MM.1S (cell line): ENCODE measurements around the gene ZNRF3.

Source experiments
- DNase-seq: peaks from one replicate; pipeline ENCODE4 v3.0.0-alpha.2; 2015
- H2AFZ ChIP-seq: fragments of 300-600 bp; sonication (generic); 2 replicates; pipeline ENCODE4 v1.6.0; 2016; ENCODE audit warnings: antibody characterized with exemption, low read length
- H3F3A ChIP-seq: fragments of 300-600 bp; sonication (generic); 2 replicates; pipeline ENCODE4 v1.6.1; 2016; ENCODE audit warnings: mild to moderate bottlenecking, antibody characterized with exemption, low read length, moderate library complexity, mixed read lengths; ENCODE audit not compliant: insufficient read depth
- H3K27ac ChIP-seq: fragments of 300-600 bp; sonication (generic); 2 replicates; pipeline ENCODE4 v1.5.1; 2016; ENCODE audit warnings: mild to moderate bottlenecking, low read length
- H3K27me3 ChIP-seq: fragments of 300-600 bp; sonication (generic); replicated peaks from 2 replicates; pipeline ENCODE4 v1.6.0; 2016; ENCODE audit warnings: low read length; ENCODE audit not compliant: insufficient read depth
- H3K36me3 ChIP-seq: fragments of 300-600 bp; sonication (generic); replicated peaks from 2 replicates; pipeline ENCODE4 v1.6.1; 2016; ENCODE audit warnings: mild to moderate bottlenecking, low read length, mixed read lengths; ENCODE audit not compliant: insufficient read depth
- H3K4me1 ChIP-seq: fragments of 300-600 bp; sonication (generic); 2 replicates; pipeline ENCODE4 v1.6.1; 2016; ENCODE audit warnings: low read length, mixed read lengths
- H3K4me2 ChIP-seq: fragments of 300-600 bp; sonication (generic); 2 replicates; pipeline ENCODE4 v1.6.0; 2016; ENCODE audit warnings: low read depth, low read length
- H3K4me3 ChIP-seq: fragments of 300-600 bp; sonication (generic); 2 replicates; pipeline ENCODE4 v1.5.1; 2016; ENCODE audit warnings: low read length, mixed read lengths
- H3K79me2 ChIP-seq: fragments of 300-600 bp; sonication (generic); 2 replicates; pipeline ENCODE4 v1.6.1; 2016; ENCODE audit warnings: mixed run types, low read length, mixed read lengths
- H3K9ac ChIP-seq: fragments of 300-600 bp; sonication (generic); 2 replicates; pipeline ENCODE4 v1.6.1; 2016; ENCODE audit warnings: low read length, mixed read lengths
- H3K9me2 ChIP-seq: fragments of 300-600 bp; sonication (generic); replicated peaks from 2 replicates; pipeline ENCODE4 v1.6.1; 2016; ENCODE audit warnings: mild to moderate bottlenecking, low read length, mixed read lengths; ENCODE audit not compliant: insufficient read depth
- H3K9me3 ChIP-seq: fragments of 300-600 bp; sonication (generic); replicated peaks from 2 replicates; pipeline ENCODE4 v1.6.1; 2016; ENCODE audit warnings: mild to moderate bottlenecking, low read length, mixed read lengths; ENCODE audit not compliant: insufficient read depth
- H4K20me1 ChIP-seq: fragments of 300-600 bp; sonication (generic); 2 replicates; pipeline ENCODE4 v1.6.1; 2016; ENCODE audit warnings: mild to moderate bottlenecking, low read length, moderate library complexity, mixed read lengths; ENCODE audit not compliant: insufficient read depth
- EZH2 ChIP-seq: fragments of 300-600 bp; sonication (generic); optimal IDR thresholded peaks from 2 replicates; pipeline ENCODE3; 2017; ENCODE audit warnings: low read depth, mild to moderate bottlenecking, antibody characterized with exemption, low read length, mixed read lengths
- EZH2phosphoT487 ChIP-seq: fragments of 300-600 bp; sonication (generic); IDR thresholded peaks from 2 replicates; pipeline ENCODE4 v1.6.1; 2018; ENCODE audit warnings: antibody characterized with exemption, low read length
- TF ChIP-seq, protein P1 (sequence below): fragments of 300-600 bp; sonication (generic); IDR thresholded peaks from 2 replicates; pipeline ENCODE4 v1.5.1; 2016; ENCODE audit warnings: antibody characterized with exemption, low read length, mixed read lengths

The ZNRF3 gene

DNA sequence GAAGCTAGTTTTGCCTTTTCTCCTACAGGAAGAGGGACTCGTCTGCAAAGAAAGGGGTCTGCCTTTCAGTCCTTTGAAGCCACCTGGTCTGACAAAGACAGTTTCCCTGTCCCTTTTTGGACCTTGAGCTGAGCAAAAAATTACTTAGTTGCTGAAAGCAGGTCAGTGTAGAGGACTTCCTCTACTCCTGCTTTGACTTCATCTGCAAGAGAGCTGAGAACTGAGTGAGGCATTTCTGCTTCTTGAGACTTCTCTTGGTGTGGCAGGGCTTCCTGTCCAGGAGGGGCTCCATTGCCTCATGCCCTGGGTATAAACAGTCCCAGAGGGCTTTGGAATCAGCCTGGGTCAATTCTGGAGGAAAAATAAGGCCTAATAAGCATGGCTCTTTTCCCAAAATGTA lies 73.1 kb downstream of the ZNRF3 start:
- Histone ChIP-seq H3K4me2 (0 out of 2 replicates have a peak overlapping the region, but pooled peaks have one; percentile 14), H3K27me3 (no peaks in the 10 kb centered on the region), H3K9me3 (no peaks in the 10 kb centered on the region), H3F3A (peaks cover 12% of the 10 kb centered on the region), H3K79me2 (peaks cover 10% of the 10 kb centered on the region; the same call in 1 of the 2 replicates), H3K36me3 (no peaks in the 10 kb centered on the region), H3K9me2 (no peaks in the 10 kb centered on the region), H2AFZ (no peak overlapping the region), H3K4me1 (peaks cover 21% of the 10 kb centered on the region), H3K27ac (no peak overlapping the region), H3K9ac (no peak overlapping the region), H4K20me1 (peaks cover 3% of the 10 kb centered on the region), H3K4me3 (no peak overlapping the region)
- peak; percentile 19 for DNase-seq
- TF ChIP-seq EZH2phosphoT487: no peak
- no peak for TF ChIP-seq EZH2
- TF ChIP-seq, protein P1, sequence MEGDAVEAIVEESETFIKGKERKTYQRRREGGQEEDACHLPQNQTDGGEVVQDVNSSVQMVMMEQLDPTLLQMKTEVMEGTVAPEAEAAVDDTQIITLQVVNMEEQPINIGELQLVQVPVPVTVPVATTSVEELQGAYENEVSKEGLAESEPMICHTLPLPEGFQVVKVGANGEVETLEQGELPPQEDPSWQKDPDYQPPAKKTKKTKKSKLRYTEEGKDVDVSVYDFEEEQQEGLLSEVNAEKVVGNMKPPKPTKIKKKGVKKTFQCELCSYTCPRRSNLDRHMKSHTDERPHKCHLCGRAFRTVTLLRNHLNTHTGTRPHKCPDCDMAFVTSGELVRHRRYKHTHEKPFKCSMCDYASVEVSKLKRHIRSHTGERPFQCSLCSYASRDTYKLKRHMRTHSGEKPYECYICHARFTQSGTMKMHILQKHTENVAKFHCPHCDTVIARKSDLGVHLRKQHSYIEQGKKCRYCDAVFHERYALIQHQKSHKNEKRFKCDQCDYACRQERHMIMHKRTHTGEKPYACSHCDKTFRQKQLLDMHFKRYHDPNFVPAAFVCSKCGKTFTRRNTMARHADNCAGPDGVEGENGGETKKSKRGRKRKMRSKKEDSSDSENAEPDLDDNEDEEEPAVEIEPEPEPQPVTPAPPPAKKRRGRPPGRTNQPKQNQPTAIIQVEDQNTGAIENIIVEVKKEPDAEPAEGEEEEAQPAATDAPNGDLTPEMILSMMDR: no peak

DNA sequence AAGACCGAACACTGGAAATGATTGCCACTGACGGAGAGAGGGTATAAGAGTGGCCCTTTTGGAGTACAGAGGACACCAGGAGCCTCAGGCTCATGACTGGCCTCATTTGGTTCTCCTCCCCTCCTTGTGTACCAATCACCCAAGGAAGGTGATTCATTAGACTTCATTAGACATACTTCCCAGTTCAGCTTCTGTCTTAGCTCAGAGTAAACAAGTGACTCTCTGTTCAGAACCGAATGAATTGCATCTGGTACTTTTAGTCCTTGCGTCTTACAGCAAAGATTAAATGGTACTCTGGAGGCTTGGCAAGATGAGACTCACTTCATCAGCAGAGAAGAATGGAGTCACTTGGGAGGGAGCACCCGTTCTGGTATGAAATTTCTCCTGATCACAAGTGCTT lies 75.2 kb downstream of the ZNRF3 start:
- Histone ChIP-seq H3K9me2 (no peaks in the 10 kb centered on the region), H3K9ac (no peak overlapping the region), H3K9me3 (no peaks in the 10 kb centered on the region), H3K4me2 (no peak overlapping the region), H3K4me3 (no peak overlapping the region), H4K20me1 (peaks cover 3% of the 10 kb centered on the region), H3F3A (peaks cover 12% of the 10 kb centered on the region), H3K79me2 (0 out of 2 replicates have a peak, but pooled peaks cover 4% of the 10 kb centered on the region), H3K36me3 (no peaks in the 10 kb centered on the region), H3K27me3 (no peaks in the 10 kb centered on the region), H3K27ac (no peak overlapping the region), H3K4me1 (peaks cover 21% of the 10 kb centered on the region), H2AFZ (no peak overlapping the region)
- no peak for DNase-seq
- TF ChIP-seq EZH2phosphoT487: no peak
- no peak for TF ChIP-seq EZH2
- TF ChIP-seq, protein P1: no peak

DNA sequence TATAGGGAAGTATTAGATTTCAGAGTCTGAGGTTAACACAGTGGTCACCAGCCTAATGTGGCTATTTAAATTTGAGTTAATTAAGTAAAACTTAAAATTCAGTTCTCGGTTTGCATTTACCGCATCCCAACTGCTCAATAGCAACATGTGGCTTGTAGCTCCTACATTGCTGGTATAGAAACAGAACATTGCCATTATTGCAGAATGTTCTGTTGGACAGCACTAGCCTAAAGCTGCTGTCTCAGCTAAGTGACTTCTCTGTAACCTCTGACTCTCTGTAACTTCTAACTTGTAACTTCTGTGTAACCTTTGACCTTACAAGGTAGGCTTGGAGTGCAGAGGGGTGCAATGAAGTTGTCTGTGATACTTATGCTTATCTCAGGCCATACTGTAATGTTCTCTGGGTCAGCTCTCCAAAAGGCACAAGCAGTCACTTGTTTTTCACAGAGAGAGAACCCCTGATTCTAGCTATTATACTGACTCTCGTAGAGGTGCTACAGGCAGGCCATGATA lies 78.7 kb downstream of the ZNRF3 start:
- H3K9ac ChIP-seq: no peak overlapping the region
- 0 out of 2 replicates have a peak, but pooled peaks cover under 1% of the 10 kb centered on the region for H3K4me1 ChIP-seq
- H3K36me3 ChIP-seq: no peaks in the 10 kb centered on the region
- 0 out of 2 replicates have a peak, but pooled peaks cover 4% of the 10 kb centered on the region for H3K79me2 ChIP-seq
- H3K4me2 ChIP-seq: no peak overlapping the region
- no peak overlapping the region for H2AFZ ChIP-seq
- H3K9me3 ChIP-seq: no peaks in the 10 kb centered on the region
- TF ChIP-seq EZH2phosphoT487: no peak
- TF ChIP-seq, protein P1: no peak
- TF ChIP-seq EZH2: no peak
- H4K20me1 ChIP-seq: no peaks in the 10 kb centered on the region; the same call in 1 of the 2 replicates
- no peaks in the 10 kb centered on the region for H3K9me2 ChIP-seq
- no peak overlapping the region for H3K27ac ChIP-seq
- H3F3A ChIP-seq: no peaks in the 10 kb centered on the region
- DNase-seq: no peak
- no peaks in the 10 kb centered on the region for H3K27me3 ChIP-seq
- no peak overlapping the region for H3K4me3 ChIP-seq
